GM23338 (cell line): ENCODE data around the gene MAD2L1BP.

ENCODE experiments used
- CTCF ChIP-seq, 2 experiments: fragments of 200-600 bp in 1 of 2; sonication (generic) in 1 of 2; conservative IDR thresholded peaks; 2 replicates each; pipeline versions ENCODE4 v1.5.1 to v1.6.1; 2016 to 2017; ENCODE audit warnings: antibody characterized with exemption in 2 of 2, low read depth in 2 of 2, mild to moderate bottlenecking in 2 of 2, moderate library complexity in 1 of 2
- EZH2 ChIP-seq: fragments of 200-600 bp; sonication (generic); IDR thresholded peaks from one replicate; pipeline ENCODE4 v1.8.0; 2017; ENCODE audit warnings: antibody characterized with exemption, mild to moderate bottlenecking, low read depth; ENCODE audit not compliant: unreplicated experiment
- ZNF114 ChIP-seq: fragments of 250-450 bp; sonication (Bioruptor Pico); IDR thresholded peaks from 2 replicates; pipeline ENCODE4 v1.5.0; 2020; ENCODE audit warnings: mild to moderate bottlenecking, moderate library complexity

- TF ChIP-seq CTCF (conservative IDR thresholded peaks at IDR 0.05; ENCODE audit: low read depth in 2 of 2), result no peak
- TF ChIP-seq ZNF114 (CRISPR knock-in tag), result no peak
- TF ChIP-seq EZH2, result no peak
These were observed 52.1 kb downstream of the MAD2L1BP start, which contains the start of gene MRPS18A for GRCh38 chr6:43687437-43688347.
